ENCODE data around the gene KDM6B. TPM values are rescaled to one million over a fixed set of nuclear protein-coding genes. Genes with fewer than 3 reads are reported as not detected.

Gene KDM6B
- total RNA-seq, 1 donor from 2014 or later: 191 TPM

DNA sequence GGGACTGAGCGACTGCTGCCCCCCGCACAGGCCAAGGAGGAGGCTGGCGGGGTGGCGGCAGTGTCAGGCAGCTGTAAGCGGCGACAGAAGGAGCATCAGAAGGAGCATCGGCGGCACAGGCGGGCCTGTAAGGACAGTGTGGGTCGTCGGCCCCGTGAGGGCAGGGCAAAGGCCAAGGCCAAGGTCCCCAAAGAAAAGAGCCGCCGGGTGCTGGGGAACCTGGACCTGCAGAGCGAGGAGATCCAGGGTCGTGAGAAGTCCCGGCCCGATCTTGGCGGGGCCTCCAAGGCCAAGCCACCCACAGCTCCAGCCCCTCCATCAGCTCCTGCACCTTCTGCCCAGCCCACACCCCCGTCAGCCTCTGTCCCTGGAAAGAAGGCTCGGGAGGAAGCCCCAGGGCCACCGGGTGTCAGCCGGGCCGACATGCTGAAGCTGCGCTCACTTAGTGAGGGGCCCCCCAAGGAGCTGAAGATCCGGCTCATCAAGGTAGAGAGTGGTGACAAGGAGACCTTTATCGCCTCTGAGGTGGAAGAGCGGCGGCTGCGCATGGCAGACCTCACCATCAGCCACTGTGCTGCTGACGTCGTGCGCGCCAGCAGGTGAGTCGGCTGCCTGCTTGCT is 15.2 kb downstream of the KDM6B start:
- DNase-seq: no peak
- Mint-ChIP-seq H3K9me3 (ENCODE audit: unreplicated experiment) (peaks cover 16% of the 10 kb centered on the region), H3K4me1 (ENCODE audit: low read depth, unreplicated experiment) (peaks cover 13% of the 10 kb centered on the region), H3K27ac (ENCODE audit: unreplicated experiment) (no peak overlapping the region), H3K4me3 (ENCODE audit: unreplicated experiment) (no peak overlapping the region), H3K36me3 (ENCODE audit: unreplicated experiment) (no peaks in the 10 kb centered on the region), H3K27me3 (ENCODE audit: unreplicated experiment) (peaks cover 26% of the 10 kb centered on the region)
- TF ChIP-seq CTCF (IDR thresholded peaks at IDR 0.05; ENCODE audit: partially characterized antibody, unreplicated experiment): no peak

GRCh38 chr17:7849751-7850504 is 15.9 kb downstream of the KDM6B start:
- peaks cover 24% of the 10 kb centered on the region for H3K27me3 Mint-ChIP-seq (ENCODE audit: unreplicated experiment)
- H3K9me3 Mint-ChIP-seq (ENCODE audit: unreplicated experiment): peaks cover 16% of the 10 kb centered on the region
- H3K36me3 Mint-ChIP-seq (ENCODE audit: unreplicated experiment): no peaks in the 10 kb centered on the region
- no peak for TF ChIP-seq CTCF (IDR thresholded peaks at IDR 0.05; ENCODE audit: partially characterized antibody, unreplicated experiment)
- H3K27ac Mint-ChIP-seq (ENCODE audit: unreplicated experiment): no peak overlapping the region
- DNase-seq: no peak
- no peak overlapping the region for H3K4me3 Mint-ChIP-seq (ENCODE audit: unreplicated experiment)
- peaks cover 13% of the 10 kb centered on the region for H3K4me1 Mint-ChIP-seq (ENCODE audit: low read depth, unreplicated experiment)

DNA sequence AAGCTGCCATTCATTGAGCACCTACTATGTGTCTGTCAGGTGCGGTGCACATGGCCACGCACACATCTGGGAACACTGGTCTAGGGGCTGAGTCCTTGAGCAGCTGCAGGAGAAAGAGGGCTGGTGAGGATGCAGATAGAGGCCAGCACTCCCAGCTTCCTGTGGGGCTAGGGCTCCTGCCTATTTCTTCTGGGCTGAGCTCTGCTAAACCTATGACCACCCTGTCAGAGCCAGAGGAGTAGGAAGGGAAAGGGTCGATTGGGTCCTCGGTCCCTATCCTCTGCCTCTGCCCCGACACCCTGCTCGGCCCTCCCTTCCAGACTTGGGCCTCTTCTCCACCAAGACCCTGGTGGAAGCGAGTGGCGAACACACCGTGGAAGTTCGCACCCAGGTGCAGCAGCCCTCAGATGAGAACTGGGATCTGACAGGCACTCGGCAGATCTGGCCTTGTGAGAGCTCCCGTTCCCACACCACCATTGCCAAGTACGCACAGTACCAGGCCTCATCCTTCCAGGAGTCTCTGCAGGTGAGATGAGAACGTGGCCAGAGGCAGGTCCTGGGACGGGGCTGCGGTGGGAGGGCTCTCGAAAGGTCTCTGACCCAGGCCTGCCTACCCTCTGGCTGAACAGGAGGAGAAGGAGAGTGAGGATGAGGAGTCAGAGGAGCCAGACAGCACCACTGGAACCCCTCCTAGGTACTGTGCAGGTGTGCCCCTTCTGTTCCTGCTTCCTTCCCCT is 16.9 kb downstream of the KDM6B start:
- peaks cover 27% of the 10 kb centered on the region for H3K27me3 Mint-ChIP-seq (ENCODE audit: unreplicated experiment)
- no peak for DNase-seq
- H3K36me3 Mint-ChIP-seq (ENCODE audit: unreplicated experiment): no peaks in the 10 kb centered on the region
- no peak overlapping the region for H3K4me3 Mint-ChIP-seq (ENCODE audit: unreplicated experiment)
- peaks cover 18% of the 10 kb centered on the region for H3K9me3 Mint-ChIP-seq (ENCODE audit: unreplicated experiment)
- no peak overlapping the region for H3K27ac Mint-ChIP-seq (ENCODE audit: unreplicated experiment)
- peaks cover 16% of the 10 kb centered on the region for H3K4me1 Mint-ChIP-seq (ENCODE audit: low read depth, unreplicated experiment)
- TF ChIP-seq CTCF (IDR thresholded peaks at IDR 0.05; ENCODE audit: partially characterized antibody, unreplicated experiment): no peak

DNA sequence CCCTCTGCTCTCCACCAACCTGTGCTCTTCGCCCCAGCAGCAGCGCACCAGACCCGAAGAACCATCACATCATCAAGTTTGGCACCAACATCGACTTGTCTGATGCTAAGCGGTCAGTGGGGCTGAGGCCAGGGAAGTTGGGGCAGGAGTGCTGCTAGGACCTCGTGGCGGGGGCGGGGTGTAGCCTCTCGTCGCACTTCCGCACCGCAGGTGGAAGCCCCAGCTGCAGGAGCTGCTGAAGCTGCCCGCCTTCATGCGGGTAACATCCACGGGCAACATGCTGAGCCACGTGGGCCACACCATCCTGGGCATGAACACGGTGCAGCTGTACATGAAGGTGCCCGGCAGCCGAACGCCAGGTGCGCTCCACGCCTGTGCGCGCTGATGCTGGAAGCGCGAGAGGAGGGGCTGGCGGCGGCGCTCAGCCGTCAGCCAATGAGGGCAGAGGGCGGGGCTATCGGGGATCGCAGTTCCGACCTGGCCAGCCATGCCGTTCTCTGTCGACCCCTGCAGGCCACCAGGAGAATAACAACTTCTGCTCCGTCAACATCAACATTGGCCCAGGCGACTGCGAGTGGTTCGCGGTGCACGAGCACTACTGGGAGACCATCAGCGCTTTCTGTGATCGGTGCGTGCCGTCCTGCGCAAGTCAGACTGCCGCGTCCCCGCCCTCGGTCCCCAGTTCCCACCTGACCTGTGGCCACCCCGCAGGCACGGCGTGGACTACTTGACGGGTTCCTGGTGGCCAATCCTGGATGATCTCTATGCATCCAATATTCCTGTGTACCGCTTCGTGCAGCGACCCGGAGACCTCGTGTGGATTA is 17.6 kb downstream of the KDM6B start:
- Mint-ChIP-seq H3K9me3 (ENCODE audit: unreplicated experiment) (peaks cover 20% of the 10 kb centered on the region), H3K4me3 (ENCODE audit: unreplicated experiment) (no peak overlapping the region), H3K27me3 (ENCODE audit: unreplicated experiment) (peaks cover 31% of the 10 kb centered on the region), H3K4me1 (ENCODE audit: low read depth, unreplicated experiment) (peaks cover 18% of the 10 kb centered on the region), H3K36me3 (ENCODE audit: unreplicated experiment) (no peaks in the 10 kb centered on the region), H3K27ac (ENCODE audit: unreplicated experiment) (no peak overlapping the region)
- TF ChIP-seq CTCF (IDR thresholded peaks at IDR 0.05; ENCODE audit: partially characterized antibody, unreplicated experiment): peak; percentile 98
- peak; percentile 94 for DNase-seq
